GM13977 (cell line): ENCODE results near the gene MALRD1.

ENCODE experiments used
- DNase-seq: peaks from one replicate; pipeline ENCODE4 v3.0.0; 2012; ENCODE audit warnings: low spot score
- CTCF ChIP-seq: IDR thresholded peaks from 2 replicates; pipeline ENCODE4 v1.5.1; 2012; ENCODE audit warnings: mild to moderate bottlenecking, control low read depth; ENCODE audit not compliant: insufficient read depth; ENCODE audit errors: extremely low read depth, missing control alignments
- in situ Hi-C: fragments of 300-500 bp; cut with MboI; formaldehyde crosslinking; loops from one replicate; pipeline ENCODE4 v1.12.0; 2022; ENCODE audit warnings: low sequenced_read_pairs, low pct_unique_long_range_greater_than_20kb, mixed read lengths, inconsistent platforms; ENCODE audit not compliant: unreplicated experiment

MALRD1 gene

GRCh38 chr10:19024611-19025010 is 24.0 kb upstream of the MALRD1 start:
- TF ChIP-seq CTCF: no peak
- in situ Hi-C loops: no loop called here
- no peak for DNase-seq

GRCh38 chr10:19031763-19032162 is 16.8 kb upstream of the MALRD1 start:
- in situ Hi-C loops: no loop called here
- TF ChIP-seq CTCF: no peak
- DNase-seq: no peak

- in situ Hi-C loops: no loop called here
- TF ChIP-seq CTCF: no peak
- DNase-seq: no peak
These were observed 14.9 kb upstream of the MALRD1 start for GRCh38 chr10:19033741-19034140.

DNA sequence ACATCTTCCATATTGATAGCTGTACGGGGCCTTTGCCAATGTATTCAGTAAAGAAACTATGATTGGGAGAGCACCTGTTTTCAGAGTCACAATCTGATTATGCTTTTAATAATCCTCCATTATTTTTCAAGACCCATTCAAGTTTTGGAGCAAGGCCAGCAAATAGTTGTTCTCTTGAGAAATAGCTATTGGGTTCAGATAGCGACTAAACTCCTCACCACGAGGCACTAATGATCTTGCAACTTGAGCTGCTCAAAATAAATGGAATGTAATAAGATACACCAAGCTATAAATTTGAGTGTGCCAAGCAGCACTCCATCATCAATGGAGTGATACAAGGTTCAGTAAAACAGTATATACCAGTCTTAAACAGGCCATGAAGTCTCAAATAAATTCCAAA is 7.4 kb upstream of the MALRD1 start:
- in situ Hi-C loops: no loop called here
- no peak for TF ChIP-seq CTCF
- DNase-seq: no peak

GRCh38 chr10:19043431-19043830 is 5.2 kb upstream of the MALRD1 start:
- no peak for DNase-seq

DNA sequence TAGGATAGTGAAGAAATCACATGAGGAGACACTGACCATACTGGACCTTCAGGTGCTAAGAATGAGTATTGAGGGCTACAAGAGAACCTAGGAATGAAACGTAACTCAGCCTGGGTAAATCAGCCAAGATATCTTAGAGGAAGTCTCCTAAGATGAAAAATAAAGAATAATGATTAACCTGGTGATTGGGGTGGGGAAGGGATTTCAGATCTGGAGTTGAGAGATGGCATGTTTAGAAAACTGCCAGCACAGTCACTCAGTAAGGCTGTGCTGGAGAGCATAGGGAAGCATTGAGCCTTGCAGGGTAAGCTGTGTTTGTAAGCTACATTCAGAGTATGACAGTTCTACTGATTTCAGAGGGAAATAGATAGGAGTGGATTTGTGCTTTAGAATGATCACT is 1.9 kb upstream of the MALRD1 start:
- no peak for DNase-seq
- in situ Hi-C loops: no loop called here
- TF ChIP-seq CTCF: no peak

More at GRCh38 chr10:19043431-19043830, 5.2 kb upstream of the MALRD1 start:
- TF ChIP-seq CTCF: no peak
- in situ Hi-C loops: no loop called here

GRCh38 chr10:19048891-19049290 is 290 bp downstream of the MALRD1 start:
- DNase-seq: no peak
- TF ChIP-seq CTCF: no peak
- in situ Hi-C loops: no loop called here
